CD14-positive monocyte (primary cell): ENCODE results near the gene DYNC2I2. TPM values are rescaled to one million over a fixed set of nuclear protein-coding genes. Genes with fewer than 3 reads are reported as not detected.

Source experiments
- DNase-seq, 3 donors: peaks; one replicate each; pipeline ENCODE4 v3.0.0-alpha.2; 2011 to 2022
- H2AFZ ChIP-seq: 2 replicates; pipeline ENCODE4 v1.6.0; 2012; ENCODE audit warnings: mild to moderate bottlenecking, low read depth, low read length, inconsistent platforms; ENCODE audit not compliant: insufficient read depth, poor library complexity, severe bottlenecking
- H3K27ac ChIP-seq, 2 donors: 1 replicate in 1 of 2; 2 replicates in 1 of 2; pipeline ENCODE4 v1.5.1; 2012 to 2013; ENCODE audit warnings: low read length in 2 of 2, control low read depth in 1 of 2, inconsistent platforms in 1 of 2, low read depth in 1 of 2, mild to moderate bottlenecking in 1 of 2
- H3K27me3 ChIP-seq, 2 donors: one replicate each; pipeline versions ENCODE4 v1.6.0 to v1.6.1; 2011 to 2013; ENCODE audit warnings: low read length in 2 of 2; ENCODE audit not compliant: control insufficient read depth in 2 of 2, insufficient read depth in 2 of 2
- H3K36me3 ChIP-seq, 2 donors: replicated peaks in 1 of 2; 1 replicate in 1 of 2; 2 replicates in 1 of 2; pipeline versions ENCODE4 v1.5.1 to v1.6.1; 2012 to 2013; ENCODE audit warnings: low read length in 2 of 2, control low read depth in 1 of 2, inconsistent platforms in 1 of 2, mild to moderate bottlenecking in 1 of 2; ENCODE audit not compliant: insufficient read depth in 2 of 2, control insufficient read depth in 1 of 2
- H3K4me1 ChIP-seq, 2 donors: 1 replicate in 1 of 2; 2 replicates in 1 of 2; pipeline versions ENCODE4 v1.5.1 to v1.6.1; 2012 to 2013; ENCODE audit warnings: low read length in 2 of 2, control low read depth in 1 of 2, inconsistent platforms in 1 of 2, mild to moderate bottlenecking in 1 of 2, moderate library complexity in 1 of 2; ENCODE audit not compliant: insufficient read depth in 2 of 2, control insufficient read depth in 1 of 2
- H3K4me2 ChIP-seq: replicated peaks from 2 replicates; pipeline ENCODE3; 2012; ENCODE audit warnings: low read length, moderate library complexity, mild to moderate bottlenecking; ENCODE audit not compliant: poor library complexity, severe bottlenecking; ENCODE audit errors: extremely low read depth
- H3K4me3 ChIP-seq, 3 experiments: fragments of 200-600 bp in 1 of 3; sonication (generic) in 1 of 3; replicated peaks in 1 of 3; 1 replicate in 2 of 3; 2 replicates in 1 of 3; pipeline ENCODE4 v1.5.1; 2011 to 2013; ENCODE audit warnings: low read length in 3 of 3, mild to moderate bottlenecking in 3 of 3, control low read depth in 2 of 3, low read depth in 2 of 3, inconsistent platforms in 1 of 3, moderate library complexity in 1 of 3
- H3K79me2 ChIP-seq: 2 replicates; pipeline ENCODE4 v1.6.0; 2012; ENCODE audit warnings: mild to moderate bottlenecking, control low read depth, inconsistent platforms, low read length, moderate library complexity; ENCODE audit not compliant: insufficient read depth
- H3K9ac ChIP-seq: 2 replicates; pipeline ENCODE4 v1.6.0; 2017; ENCODE audit warnings: low read length, mild to moderate bottlenecking; ENCODE audit not compliant: insufficient read depth, poor library complexity, severe bottlenecking
- H3K9me3 ChIP-seq, 2 donors: replicated peaks in 1 of 2; 1 replicate in 1 of 2; 2 replicates in 1 of 2; pipeline versions ENCODE4 v1.5.1 to v1.6.1; 2012 to 2013; ENCODE audit warnings: low read length in 2 of 2, control low read depth in 1 of 2; ENCODE audit not compliant: control insufficient read depth in 1 of 2, insufficient read depth in 1 of 2
- H4K20me1 ChIP-seq: 2 replicates; pipeline ENCODE4 v1.6.0; 2012; ENCODE audit warnings: mild to moderate bottlenecking, low read length, control low read depth, moderate library complexity; ENCODE audit not compliant: insufficient read depth
- H3K27ac Mint-ChIP-seq, 7 donors: one replicate each; pipeline ENCODE4 v1.8.0; 2020; ENCODE audit warnings: mild to moderate bottlenecking in 7 of 7, mixed read lengths in 7 of 7, moderate library complexity in 6 of 7, inconsistent platforms in 2 of 7
- H3K27me3 Mint-ChIP-seq, 3 donors: one replicate each; pipeline ENCODE4 v1.8.0; 2021 to 2022; ENCODE audit warnings: low read depth in 3 of 3, mild to moderate bottlenecking in 3 of 3, mixed read lengths in 3 of 3, moderate library complexity in 3 of 3, inconsistent platforms in 1 of 3
- H3K36me3 Mint-ChIP-seq, 2 donors: one replicate each; pipeline ENCODE4 v1.8.0; 2020; ENCODE audit warnings: mixed read lengths in 2 of 2, inconsistent platforms in 1 of 2, mild to moderate bottlenecking in 1 of 2
- H3K4me1 Mint-ChIP-seq: one replicate; pipeline ENCODE4 v1.8.0; 2020; ENCODE audit warnings: mild to moderate bottlenecking, mixed read lengths
- H3K4me3 Mint-ChIP-seq, 2 donors: one replicate each; pipeline ENCODE4 v1.8.0; 2020; ENCODE audit warnings: mild to moderate bottlenecking in 2 of 2, mixed read lengths in 2 of 2, moderate library complexity in 1 of 2
- H3K9me3 Mint-ChIP-seq, 7 donors: one replicate each; pipeline ENCODE4 v1.8.0; 2020 to 2022; ENCODE audit warnings: mixed read lengths in 7 of 7, mild to moderate bottlenecking in 6 of 7, moderate library complexity in 6 of 7, inconsistent platforms in 2 of 7
- CTCF ChIP-seq: fragments of 200-600 bp; IDR thresholded peaks from one replicate; pipeline ENCODE4 v1.8.0; 2022; ENCODE audit warnings: antibody characterized with exemption, mild to moderate bottlenecking
- WGBS: methylation state at CpG from one replicate; pipeline ENCODE4 v1.1.5; 2013; ENCODE audit warnings: missing lambda C conversion rate; ENCODE audit not compliant: insufficient coverage; 5-methylcytosine and 5-hydroxymethylcytosine counted together
- intact Hi-C, 2 donors: fragments of 100-400 bp; cut with micrococcal nuclease; formaldehyde crosslinking; loops; one replicate each; pipeline versions ENCODE4 v1.15.0 to v1.15.1; 2023
- polyA plus RNA-seq, 3 donors: library from polyadenylated mRNA; depleted of rRNA in 1 of 3; unstranded in 2 of 3; stranded (reverse) in 1 of 3; fragments of 300-500 nt in 2 of 3; fragments of >200 nt in 1 of 3; fragmentation: Illumina TruSeq in 2 of 3; gene quantifications; 1 replicate in 2 of 3; 2 replicates in 1 of 3; pipeline ENCODE4 v1.2.3, GENCODE V29; 2012 to 2021

The DYNC2I2 gene
- polyA plus RNA-seq, 3 donors = 1.5 to 2.1 (median 1.9) TPM

GRCh38 chr9:128614728-128615127 is 41.9 kb downstream of the DYNC2I2 start:
- no peak for TF ChIP-seq CTCF
- H3K36me3 Mint-ChIP-seq = peaks cover 73 to 89% of the 10 kb centered on the region in 2 donors
- no peak overlapping the region for H3K27ac ChIP-seq
- H3K27me3 ChIP-seq = no peaks in the 10 kb centered on the region
- no peaks in the 10 kb centered on the region for H3K4me1 Mint-ChIP-seq
- H3K36me3 ChIP-seq = peaks cover 83 to 94% of the 10 kb centered on the region in 2 donors
- no peak overlapping the region for H2AFZ ChIP-seq
- H4K20me1 ChIP-seq = no peaks in the 10 kb centered on the region
- H3K4me1 ChIP-seq = no peaks in the 10 kb centered on the region
- intact Hi-C loops = no loop called here
- H3K27me3 Mint-ChIP-seq = peaks cover 0 to 2% (median 0%) of the 10 kb centered on the region in 3 donors
- no peaks in the 10 kb centered on the region for H3K79me2 ChIP-seq
- H3K4me2 ChIP-seq = no peak overlapping the region
- WGBS = no CpG with 5 or more reads among the region's 1 CpG
- H3K9me3 Mint-ChIP-seq = no peaks in the 10 kb centered on the region
- H3K9me3 ChIP-seq = no peaks in the 10 kb centered on the region
- H3K27ac Mint-ChIP-seq = no peak overlapping the region
- no peak overlapping the region for H3K4me3 ChIP-seq
- no peak overlapping the region for H3K4me3 Mint-ChIP-seq
- H3K9ac ChIP-seq = no peak overlapping the region
- no peak for DNase-seq

GRCh38 chr9:128611600-128612394 is 44.9 kb downstream of the DYNC2I2 start:
- H3K4me1 ChIP-seq = no peaks in the 10 kb centered on the region
- H3K79me2 ChIP-seq = no peaks in the 10 kb centered on the region
- H3K27ac ChIP-seq = no peak overlapping the region
- intact Hi-C loops = no loop called here
- H3K9ac ChIP-seq = no peak overlapping the region
- H3K4me2 ChIP-seq = no peak overlapping the region
- Mint-ChIP-seq H3K36me3 (peaks cover 76 to 88% of the 10 kb centered on the region in 2 donors), H3K27ac (peak overlapping the region in 1 of 7 donors; percentile 17), H3K9me3 (no peaks in the 10 kb centered on the region), H3K27me3 (peaks cover 0 to 2% (median 0%) of the 10 kb centered on the region in 3 donors), H3K4me3 (no peak overlapping the region), H3K4me1 (no peaks in the 10 kb centered on the region)
- WGBS = 97% methylated on average over 8 of the region's 12 CpGs
- peaks cover 86 to 98% of the 10 kb centered on the region in 2 donors for H3K36me3 ChIP-seq
- H3K27me3 ChIP-seq = no peaks in the 10 kb centered on the region
- no peaks in the 10 kb centered on the region for H3K9me3 ChIP-seq
- H3K4me3 ChIP-seq = no peak overlapping the region
- H4K20me1 ChIP-seq = no peaks in the 10 kb centered on the region
- no peak for DNase-seq
- no peak for TF ChIP-seq CTCF
- no peak overlapping the region for H2AFZ ChIP-seq
